ENCODE measurements around the gene KANTR. TPM values are rescaled to one million over a fixed set of nuclear protein-coding genes. Genes with fewer than 3 reads are reported as not detected.

KANTR gene
- total RNA-seq, 1 experiment from 2014 or later, result 13.2 TPM

GRCh38 chrX:53071064-53071463, 22.9 kb upstream of the KANTR start:
- no peaks in the 10 kb centered on the region for H3K9me3 Mint-ChIP-seq (ENCODE audit: unreplicated experiment)
- no peak overlapping the region for H3K27ac Mint-ChIP-seq (ENCODE audit: unreplicated experiment)
- DNase-seq, result no peak
- H3K36me3 Mint-ChIP-seq (ENCODE audit: insufficient read depth, unreplicated experiment), result no peaks in the 10 kb centered on the region
- TF ChIP-seq, protein P1, sequence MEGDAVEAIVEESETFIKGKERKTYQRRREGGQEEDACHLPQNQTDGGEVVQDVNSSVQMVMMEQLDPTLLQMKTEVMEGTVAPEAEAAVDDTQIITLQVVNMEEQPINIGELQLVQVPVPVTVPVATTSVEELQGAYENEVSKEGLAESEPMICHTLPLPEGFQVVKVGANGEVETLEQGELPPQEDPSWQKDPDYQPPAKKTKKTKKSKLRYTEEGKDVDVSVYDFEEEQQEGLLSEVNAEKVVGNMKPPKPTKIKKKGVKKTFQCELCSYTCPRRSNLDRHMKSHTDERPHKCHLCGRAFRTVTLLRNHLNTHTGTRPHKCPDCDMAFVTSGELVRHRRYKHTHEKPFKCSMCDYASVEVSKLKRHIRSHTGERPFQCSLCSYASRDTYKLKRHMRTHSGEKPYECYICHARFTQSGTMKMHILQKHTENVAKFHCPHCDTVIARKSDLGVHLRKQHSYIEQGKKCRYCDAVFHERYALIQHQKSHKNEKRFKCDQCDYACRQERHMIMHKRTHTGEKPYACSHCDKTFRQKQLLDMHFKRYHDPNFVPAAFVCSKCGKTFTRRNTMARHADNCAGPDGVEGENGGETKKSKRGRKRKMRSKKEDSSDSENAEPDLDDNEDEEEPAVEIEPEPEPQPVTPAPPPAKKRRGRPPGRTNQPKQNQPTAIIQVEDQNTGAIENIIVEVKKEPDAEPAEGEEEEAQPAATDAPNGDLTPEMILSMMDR (IDR thresholded peaks at IDR 0.05; ENCODE audit: insufficient read depth in 1 of 2, low read depth in 1 of 2, low read length in 1 of 2, severe bottlenecking in 1 of 2, unreplicated experiment in 1 of 2), result no peak
- peak overlapping the region; percentile 82 for H3K4me3 Mint-ChIP-seq (ENCODE audit: unreplicated experiment)
- Histone ChIP-seq H3K27me3 (replicated peaks; ENCODE audit: control insufficient read depth, insufficient read depth, low read length) (no peaks in the 10 kb centered on the region), H3K36me3 (ENCODE audit: control insufficient read depth, insufficient read depth, low read length) (no peaks in the 10 kb centered on the region), H3K9me3 (no peaks in the 10 kb centered on the region), H3K4me3 (ENCODE audit: low read depth, low read length) (no peak overlapping the region), H3K4me1 (no peaks in the 10 kb centered on the region)
- BruUV-seq (replicated peaks), result no TSS peak
- peaks cover 8% of the 10 kb centered on the region for H3K4me1 Mint-ChIP-seq (ENCODE audit: low read depth, unreplicated experiment)
- intact Hi-C loops (cut with micrococcal nuclease; ENCODE audit: unreplicated experiment), result loop anchor here (1.0 kb wide), 2 partner anchors 18 to 22 kb away; no protein-coding TSS in a partner anchor
- ChIA-PET CTCF (no interaction called here), POLR2A (no interaction called here)
- no peaks in the 10 kb centered on the region for H3K27me3 Mint-ChIP-seq (ENCODE audit: insufficient read depth, unreplicated experiment)

GRCh38 chrX:53071604-53072417, 22.1 kb upstream of the KANTR start:
- intact Hi-C loops (cut with micrococcal nuclease; ENCODE audit: unreplicated experiment), result loop anchor here (1.0 kb wide), 2 partner anchors 17 to 21 kb away; no protein-coding TSS in a partner anchor
- no TSS peak for BruUV-seq (replicated peaks)
- Mint-ChIP-seq H3K4me3 (ENCODE audit: unreplicated experiment) (peak overlapping the region; percentile 82), H3K27ac (ENCODE audit: unreplicated experiment) (peak overlapping the region; percentile 68), H3K36me3 (ENCODE audit: insufficient read depth, unreplicated experiment) (no peaks in the 10 kb centered on the region), H3K9me3 (ENCODE audit: unreplicated experiment) (no peaks in the 10 kb centered on the region), H3K4me1 (ENCODE audit: low read depth, unreplicated experiment) (peaks cover 8% of the 10 kb centered on the region), H3K27me3 (ENCODE audit: insufficient read depth, unreplicated experiment) (no peaks in the 10 kb centered on the region)
- no peaks in the 10 kb centered on the region for H3K4me1 ChIP-seq
- no peaks in the 10 kb centered on the region for H3K36me3 ChIP-seq (ENCODE audit: control insufficient read depth, insufficient read depth, low read length)
- ChIA-PET POLR2A (interaction anchor here (0.9 kb wide), 1 partner anchor 10 kb away, joined by 3 read pairs; no protein-coding TSS in a partner anchor), CTCF (no interaction called here)
- peak overlapping the region; percentile 54 for H3K4me3 ChIP-seq (ENCODE audit: low read depth, low read length)
- no peaks in the 10 kb centered on the region for H3K9me3 ChIP-seq
- H3K27me3 ChIP-seq (replicated peaks; ENCODE audit: control insufficient read depth, insufficient read depth, low read length), result no peaks in the 10 kb centered on the region
- TF ChIP-seq, protein P1 (IDR thresholded peaks at IDR 0.05; ENCODE audit: insufficient read depth in 1 of 2, low read depth in 1 of 2, low read length in 1 of 2, severe bottlenecking in 1 of 2, unreplicated experiment in 1 of 2), result peak; percentile 48 to 50
- DNase-seq, result peak; percentile 60 to 75

GRCh38 chrX:53072418-53073114, 21.4 kb upstream of the KANTR start:
- Mint-ChIP-seq H3K4me3 (ENCODE audit: unreplicated experiment) (peak overlapping the region; percentile 82), H3K36me3 (ENCODE audit: insufficient read depth, unreplicated experiment) (no peaks in the 10 kb centered on the region), H3K9me3 (ENCODE audit: unreplicated experiment) (no peaks in the 10 kb centered on the region), H3K27me3 (ENCODE audit: insufficient read depth, unreplicated experiment) (no peaks in the 10 kb centered on the region), H3K27ac (ENCODE audit: unreplicated experiment) (no peak overlapping the region), H3K4me1 (ENCODE audit: low read depth, unreplicated experiment) (peaks cover 8% of the 10 kb centered on the region)
- no peaks in the 10 kb centered on the region for H3K36me3 ChIP-seq (ENCODE audit: control insufficient read depth, insufficient read depth, low read length)
- DNase-seq, result no peak
- CTCF ChIA-PET, result no interaction called here
- H3K27me3 ChIP-seq (replicated peaks; ENCODE audit: control insufficient read depth, insufficient read depth, low read length), result no peaks in the 10 kb centered on the region
- H3K4me3 ChIP-seq (ENCODE audit: low read depth, low read length), result no peak overlapping the region; the same call in 1 of the 2 replicates
- H3K4me1 ChIP-seq, result no peaks in the 10 kb centered on the region
- TF ChIP-seq, protein P1 (IDR thresholded peaks at IDR 0.05; ENCODE audit: insufficient read depth in 1 of 2, low read depth in 1 of 2, low read length in 1 of 2, severe bottlenecking in 1 of 2, unreplicated experiment in 1 of 2), result no peak
- intact Hi-C loops (cut with micrococcal nuclease; ENCODE audit: unreplicated experiment), result no loop called here
- POLR2A ChIA-PET, result interaction anchor here (0.6 to 1.2 kb wide), 3 partner anchors 9 to 611 kb away, joined by 3 to 10 read pairs (median 7); partner anchors contain the start of gene TSPYL2
- no peaks in the 10 kb centered on the region for H3K9me3 ChIP-seq
- BruUV-seq (replicated peaks), result no TSS peak

Data from Caco-2 (cell line).